Measurements from ENCODE around the gene GRM3.

Gene GRM3

DNA sequence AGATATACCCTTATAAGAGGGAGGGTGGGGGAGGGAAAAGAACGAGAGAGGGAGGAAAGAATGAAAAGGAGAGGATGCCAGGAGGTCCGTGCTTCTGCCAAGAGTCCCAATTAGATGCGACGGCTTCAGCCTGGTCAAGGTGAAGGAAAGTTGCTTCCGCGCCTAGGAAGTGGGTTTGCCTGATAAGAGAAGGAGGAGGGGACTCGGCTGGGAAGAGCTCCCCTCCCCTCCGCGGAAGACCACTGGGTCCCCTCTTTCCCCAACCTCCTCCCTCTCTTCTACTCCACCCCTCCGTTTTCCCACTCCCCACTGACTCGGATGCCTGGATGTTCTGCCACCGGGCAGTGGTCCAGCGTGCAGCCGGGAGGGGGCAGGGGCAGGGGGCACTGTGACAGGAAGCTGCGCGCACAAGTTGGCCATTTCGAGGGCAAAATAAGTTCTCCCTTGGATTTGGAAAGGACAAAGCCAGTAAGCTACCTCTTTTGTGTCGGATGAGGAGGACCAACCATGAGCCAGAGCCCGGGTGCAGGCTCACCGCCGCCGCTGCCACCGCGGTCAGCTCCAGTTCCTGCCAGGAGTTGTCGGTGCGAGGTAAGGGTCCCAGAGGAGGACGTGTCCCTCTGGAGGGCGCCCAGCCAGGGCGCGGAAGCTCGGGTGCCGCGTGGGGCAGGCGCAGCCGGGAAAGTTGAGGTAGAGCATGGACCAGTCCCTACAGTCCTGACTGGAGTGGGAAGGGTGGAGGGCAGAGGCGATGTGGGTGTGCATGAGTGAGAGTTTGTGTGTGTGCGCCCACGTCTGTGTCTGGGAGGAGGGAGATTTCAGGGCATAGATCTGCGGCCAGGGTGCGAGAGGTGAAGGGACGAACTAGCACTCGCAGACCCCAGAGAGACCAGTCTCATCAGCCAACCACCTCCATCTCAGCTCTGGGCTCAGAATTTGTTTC, 844 bp downstream of the GRM3 start:
- Histone ChIP-seq H3K4me3 (IDR thresholded peaks at IDR 0.05; ENCODE audit: insufficient read depth, low read depth, low read length) (no peak overlapping the region), H4K20me1 (ENCODE audit: insufficient read depth) (no peaks in the 10 kb centered on the region), H3K27ac (no peak overlapping the region), H3K79me2 (ENCODE audit: insufficient read depth, low read depth) (no peaks in the 10 kb centered on the region), H3K9ac (no peak overlapping the region), H3K4me2 (no peak overlapping the region), H3K36me3 (ENCODE audit: insufficient read depth) (no peaks in the 10 kb centered on the region), H2AFZ (ENCODE audit: low read depth) (no peak overlapping the region), H3K4me1 (ENCODE audit: low read depth, poor library complexity, severe bottlenecking) (no peaks in the 10 kb centered on the region), H3K27me3 (ENCODE audit: insufficient read depth, low read depth) (no peaks in the 10 kb centered on the region)
- TF ChIP-seq, protein P1, sequence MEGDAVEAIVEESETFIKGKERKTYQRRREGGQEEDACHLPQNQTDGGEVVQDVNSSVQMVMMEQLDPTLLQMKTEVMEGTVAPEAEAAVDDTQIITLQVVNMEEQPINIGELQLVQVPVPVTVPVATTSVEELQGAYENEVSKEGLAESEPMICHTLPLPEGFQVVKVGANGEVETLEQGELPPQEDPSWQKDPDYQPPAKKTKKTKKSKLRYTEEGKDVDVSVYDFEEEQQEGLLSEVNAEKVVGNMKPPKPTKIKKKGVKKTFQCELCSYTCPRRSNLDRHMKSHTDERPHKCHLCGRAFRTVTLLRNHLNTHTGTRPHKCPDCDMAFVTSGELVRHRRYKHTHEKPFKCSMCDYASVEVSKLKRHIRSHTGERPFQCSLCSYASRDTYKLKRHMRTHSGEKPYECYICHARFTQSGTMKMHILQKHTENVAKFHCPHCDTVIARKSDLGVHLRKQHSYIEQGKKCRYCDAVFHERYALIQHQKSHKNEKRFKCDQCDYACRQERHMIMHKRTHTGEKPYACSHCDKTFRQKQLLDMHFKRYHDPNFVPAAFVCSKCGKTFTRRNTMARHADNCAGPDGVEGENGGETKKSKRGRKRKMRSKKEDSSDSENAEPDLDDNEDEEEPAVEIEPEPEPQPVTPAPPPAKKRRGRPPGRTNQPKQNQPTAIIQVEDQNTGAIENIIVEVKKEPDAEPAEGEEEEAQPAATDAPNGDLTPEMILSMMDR (conservative IDR thresholded peaks at IDR 0.05; ENCODE audit: low read depth, low read length): no peak

DNA sequence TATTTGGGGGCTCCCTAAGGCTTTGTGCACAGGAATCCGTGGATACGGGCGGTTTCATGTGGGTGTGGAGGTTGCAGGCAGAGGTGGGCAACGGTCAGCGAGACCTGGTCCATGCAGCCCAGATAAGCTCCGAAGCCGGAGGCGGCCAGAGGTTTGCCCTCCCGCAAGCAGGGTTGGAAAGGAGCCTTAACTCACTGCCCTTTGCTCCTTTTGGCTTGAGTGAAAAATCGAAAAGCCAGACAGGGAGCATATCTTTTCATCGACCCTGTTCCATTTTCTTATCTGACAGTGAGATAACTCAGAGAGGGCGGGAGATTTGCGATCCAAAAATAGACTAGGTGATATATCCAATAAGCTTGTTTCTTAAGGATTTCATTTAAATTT, 1.5 kb downstream of the GRM3 start:
- Histone ChIP-seq H3K9ac (no peak overlapping the region), H3K4me2 (no peak overlapping the region), H4K20me1 (ENCODE audit: insufficient read depth) (no peaks in the 10 kb centered on the region), H2AFZ (ENCODE audit: low read depth) (no peak overlapping the region), H3K4me1 (ENCODE audit: low read depth, poor library complexity, severe bottlenecking) (no peaks in the 10 kb centered on the region), H3K36me3 (ENCODE audit: insufficient read depth) (no peaks in the 10 kb centered on the region), H3K79me2 (ENCODE audit: insufficient read depth, low read depth) (no peaks in the 10 kb centered on the region), H3K27ac (no peak overlapping the region), H3K4me3 (IDR thresholded peaks at IDR 0.05; ENCODE audit: insufficient read depth, low read depth, low read length) (no peak overlapping the region), H3K27me3 (ENCODE audit: insufficient read depth, low read depth) (no peaks in the 10 kb centered on the region)
- TF ChIP-seq, protein P1 (conservative IDR thresholded peaks at IDR 0.05; ENCODE audit: low read depth, low read length): no peak

DNA sequence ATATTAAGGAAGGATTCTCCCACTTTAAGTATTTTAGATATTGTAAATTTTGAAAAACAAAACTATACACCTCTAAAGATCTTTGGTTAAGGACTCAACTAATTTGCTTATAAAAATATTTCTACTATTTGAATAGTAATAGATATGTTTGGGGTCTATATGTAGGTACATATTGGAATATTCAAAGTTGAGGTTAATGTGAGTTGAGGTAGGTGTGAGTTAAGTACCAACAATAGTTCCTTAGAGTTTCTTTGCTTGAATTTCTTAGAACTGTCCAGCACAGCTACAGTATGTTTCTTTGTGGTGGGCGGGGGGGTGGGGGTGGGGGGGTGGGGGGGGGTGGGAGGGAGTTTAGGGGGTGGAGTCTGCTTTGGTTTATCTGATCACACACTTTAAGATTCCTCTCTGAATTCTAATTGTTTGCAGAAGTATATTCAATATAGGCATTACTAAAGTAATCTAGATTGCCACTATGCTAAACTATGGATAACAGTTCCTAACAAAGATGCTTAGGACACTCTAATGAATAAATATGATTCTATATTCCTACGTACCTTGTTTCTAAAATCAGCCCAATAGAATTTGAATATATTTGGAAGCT, 2.1 kb downstream of the GRM3 start:
- no peak overlapping the region for H3K4me2 ChIP-seq
- H3K9ac ChIP-seq: no peak overlapping the region
- no peaks in the 10 kb centered on the region for H3K4me1 ChIP-seq (ENCODE audit: low read depth, poor library complexity, severe bottlenecking)
- no peaks in the 10 kb centered on the region for H3K36me3 ChIP-seq (ENCODE audit: insufficient read depth)
- no peak overlapping the region for H2AFZ ChIP-seq (ENCODE audit: low read depth)
- TF ChIP-seq, protein P1 (conservative IDR thresholded peaks at IDR 0.05; ENCODE audit: low read depth, low read length): no peak
- H3K4me3 ChIP-seq (IDR thresholded peaks at IDR 0.05; ENCODE audit: insufficient read depth, low read depth, low read length): no peak overlapping the region
- H4K20me1 ChIP-seq (ENCODE audit: insufficient read depth): no peaks in the 10 kb centered on the region
- no peaks in the 10 kb centered on the region for H3K27me3 ChIP-seq (ENCODE audit: insufficient read depth, low read depth)
- no peaks in the 10 kb centered on the region for H3K79me2 ChIP-seq (ENCODE audit: insufficient read depth, low read depth)
- H3K27ac ChIP-seq: no peak overlapping the region

DNA sequence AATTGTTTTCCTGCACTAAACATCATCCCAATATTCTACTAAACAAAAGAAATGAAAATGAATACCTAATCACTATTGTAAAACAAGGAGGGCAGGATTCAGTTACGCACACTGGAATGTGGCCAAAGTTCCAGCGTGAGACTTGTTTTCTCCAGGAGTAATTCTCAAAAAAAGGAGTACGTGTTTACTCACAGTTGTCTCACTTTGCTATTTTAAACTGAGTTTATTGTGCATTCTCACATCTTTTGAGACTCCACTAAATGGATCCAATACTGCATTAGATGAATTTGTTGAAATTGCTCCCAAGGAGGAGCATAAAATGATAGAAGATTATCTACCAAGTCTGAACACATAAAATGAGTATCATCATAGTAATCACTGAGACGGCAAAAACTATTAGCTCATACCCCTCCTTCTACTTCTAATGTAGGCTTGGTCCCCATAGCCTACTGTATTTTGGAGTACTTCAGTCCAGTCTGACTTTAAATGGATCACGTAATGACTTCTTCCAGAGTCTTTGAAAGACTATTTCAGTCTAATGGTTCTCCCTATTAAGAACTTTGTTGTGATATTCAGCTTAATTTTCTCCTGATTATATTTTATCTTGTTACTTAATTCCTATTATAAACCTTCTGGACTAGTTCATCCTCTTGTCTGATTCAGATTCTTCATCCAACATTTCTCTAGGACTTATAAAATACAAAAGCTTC, 3.8 kb downstream of the GRM3 start:
- Histone ChIP-seq H3K79me2 (ENCODE audit: insufficient read depth, low read depth) (no peaks in the 10 kb centered on the region), H4K20me1 (ENCODE audit: insufficient read depth) (no peaks in the 10 kb centered on the region), H3K9ac (no peak overlapping the region), H3K4me2 (no peak overlapping the region), H3K27ac (no peak overlapping the region), H3K36me3 (ENCODE audit: insufficient read depth) (no peaks in the 10 kb centered on the region), H3K4me1 (ENCODE audit: low read depth, poor library complexity, severe bottlenecking) (no peaks in the 10 kb centered on the region), H3K4me3 (IDR thresholded peaks at IDR 0.05; ENCODE audit: insufficient read depth, low read depth, low read length) (no peak overlapping the region), H3K27me3 (ENCODE audit: insufficient read depth, low read depth) (no peaks in the 10 kb centered on the region), H2AFZ (ENCODE audit: low read depth) (no peak overlapping the region)
- TF ChIP-seq, protein P1 (conservative IDR thresholded peaks at IDR 0.05; ENCODE audit: low read depth, low read length): no peak
